Ishikawa (cell line): Measurements from ENCODE around the gene SSR2.

Source experiments
- CEBPB ChIP-seq: IDR thresholded peaks from 2 replicates; pipeline ENCODE4 v1.6.1; 2012
- CREB1 ChIP-seq: IDR thresholded peaks from 2 replicates; pipeline ENCODE4 v1.6.1; 2012; ENCODE audit warnings: low read depth
- EGR1 ChIP-seq: IDR thresholded peaks from 2 replicates; pipeline ENCODE4 v1.6.1; 2012
- EP300 ChIP-seq: IDR thresholded peaks from 2 replicates; pipeline ENCODE4 v1.6.1; 2012; ENCODE audit warnings: borderline replicate concordance
- FOXM1 ChIP-seq: IDR thresholded peaks from 2 replicates; pipeline ENCODE4 v1.6.1; 2012; ENCODE audit warnings: low read depth, borderline replicate concordance
- MAX ChIP-seq: IDR thresholded peaks from 2 replicates; pipeline ENCODE4 v1.6.1; 2012
- NFIC ChIP-seq: IDR thresholded peaks from 2 replicates; pipeline ENCODE4 v1.6.1; 2012
- RAD21 ChIP-seq: IDR thresholded peaks from 2 replicates; pipeline ENCODE4 v1.6.1; 2012; ENCODE audit warnings: low read depth
- REST ChIP-seq: IDR thresholded peaks from 2 replicates; pipeline ENCODE4 v1.6.1; 2012; ENCODE audit warnings: low read depth, mild to moderate bottlenecking
- TAF1 ChIP-seq: IDR thresholded peaks from 2 replicates; pipeline ENCODE4 v1.6.1; 2012; ENCODE audit warnings: low read depth, mild to moderate bottlenecking
- TCF12 ChIP-seq: IDR thresholded peaks from 2 replicates; pipeline ENCODE4 v1.6.1; 2012; ENCODE audit warnings: low read depth
- TEAD4 ChIP-seq: IDR thresholded peaks from 2 replicates; pipeline ENCODE4 v1.6.1; 2012
- USF1 ChIP-seq: IDR thresholded peaks from 2 replicates; pipeline ENCODE4 v1.6.1; 2012
- YY1 ChIP-seq: IDR thresholded peaks from 2 replicates; pipeline ENCODE4 v1.6.1; 2012; ENCODE audit warnings: low read depth
- ZBTB7A ChIP-seq: IDR thresholded peaks from 2 replicates; pipeline ENCODE4 v1.6.1; 2012; ENCODE audit warnings: low read depth

Gene SSR2

GRCh38 chr1:156001021-156001661, 19.6 kb downstream of the SSR2 start:
- TF ChIP-seq YY1: no peak

GRCh38 chr1:155999964-156000363, 20.8 kb downstream of the SSR2 start:
- TF ChIP-seq EP300: no peak
- no peak for TF ChIP-seq EGR1
- no peak for TF ChIP-seq TCF12
- TF ChIP-seq USF1: no peak
- TF ChIP-seq FOXM1: no peak
- no peak for TF ChIP-seq REST
- TF ChIP-seq MAX: no peak
- TF ChIP-seq CEBPB: no peak
- no peak for TF ChIP-seq TAF1
- no peak for TF ChIP-seq RAD21
- no peak for TF ChIP-seq NFIC
- no peak for TF ChIP-seq TEAD4
- TF ChIP-seq YY1: no peak
- TF ChIP-seq CREB1: no peak
- no peak for TF ChIP-seq ZBTB7A

- TF ChIP-seq TEAD4 (no peak), USF1 (no peak), MAX (no peak), RAD21 (no peak), TAF1 (no peak), ZBTB7A (no peak), YY1 (no peak)
These were observed 24.6 kb downstream of the SSR2 start for GRCh38 chr1:155996166-155996565.

GRCh38 chr1:155993595-155993994, 27.2 kb downstream of the SSR2 start:
- TF ChIP-seq EP300: no peak
- TF ChIP-seq RAD21: no peak
- no peak for TF ChIP-seq TCF12
- TF ChIP-seq TEAD4: no peak
- TF ChIP-seq USF1: no peak
- TF ChIP-seq EGR1: no peak
- no peak for TF ChIP-seq ZBTB7A
- no peak for TF ChIP-seq NFIC
- no peak for TF ChIP-seq REST
- no peak for TF ChIP-seq CEBPB
- no peak for TF ChIP-seq TAF1
- TF ChIP-seq CREB1: no peak
- TF ChIP-seq YY1: no peak
- TF ChIP-seq MAX: no peak
- TF ChIP-seq FOXM1: no peak

DNA sequence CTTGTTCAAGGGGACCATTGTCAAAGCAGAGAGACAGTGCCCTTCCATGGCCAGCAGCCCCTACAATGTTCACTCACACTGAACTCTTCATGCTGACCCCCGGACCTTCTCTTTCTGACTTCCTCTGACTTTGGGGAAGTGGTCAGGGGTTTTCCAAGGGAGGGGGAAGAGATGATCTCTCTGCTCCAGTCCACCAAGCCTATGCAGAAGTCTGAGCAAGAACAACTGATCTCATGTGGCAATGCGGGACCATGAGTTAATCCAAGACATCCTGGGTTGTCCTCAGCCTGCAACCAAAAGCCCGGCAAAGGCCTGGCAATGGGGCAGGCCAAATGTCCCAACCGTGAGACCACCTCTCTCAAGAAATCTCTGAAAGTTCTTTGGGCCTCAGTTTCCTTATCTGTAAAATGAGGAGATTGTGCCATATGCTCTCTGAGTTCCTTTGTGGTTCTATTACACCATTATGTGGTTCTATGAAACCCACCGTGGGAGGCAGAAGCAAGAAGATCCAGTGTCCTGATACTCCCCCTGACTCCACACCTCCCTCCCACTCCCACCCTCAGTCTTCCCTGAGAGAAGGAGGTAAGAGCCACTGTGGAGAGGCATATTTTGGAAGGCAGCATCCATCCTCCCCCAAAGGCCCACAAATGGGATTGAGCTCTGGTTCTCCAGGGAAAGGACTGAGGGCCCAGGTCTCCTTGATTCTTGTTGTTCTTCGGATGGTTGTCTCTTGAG, 30.6 kb downstream of the SSR2 start:
- TF ChIP-seq EGR1: no peak
